GM23338 (cell line): ENCODE measurements around the gene CDK5RAP2. TPM values are rescaled to one million over a fixed set of nuclear protein-coding genes. Genes with fewer than 3 reads are reported as not detected.

Experiments
- ATAC-seq: fragments of 200-7000 bp; cut with Tn5 transposase; 3 replicates; pipeline ENCODE4 v1.9.1; 2020
- DNase-seq: peaks from one replicate; pipeline ENCODE4 v3.0.0-alpha.2; 2015; ENCODE audit warnings: low spot score
- H2AFZ ChIP-seq: fragments of 200-600 bp; sonication (generic); 2 replicates; pipeline ENCODE4 v1.8.0; 2016; ENCODE audit warnings: antibody characterized with exemption, mild to moderate bottlenecking, moderate library complexity
- H3F3A ChIP-seq: fragments of 200-600 bp; sonication (generic); replicated peaks from 2 replicates; pipeline ENCODE4 v1.8.0; 2017; ENCODE audit warnings: antibody characterized with exemption, mixed run types, low read depth
- H3K27ac ChIP-seq: fragments of 200-600 bp; sonication (generic); 2 replicates; pipeline ENCODE4 v1.6.1; 2016; ENCODE audit warnings: low read depth
- H3K27me3 ChIP-seq: fragments of 200-600 bp; sonication (generic); 2 replicates; pipeline ENCODE4 v1.8.0; 2016; ENCODE audit warnings: mild to moderate bottlenecking, mixed run types, moderate library complexity; ENCODE audit not compliant: insufficient read depth
- H3K36me3 ChIP-seq: fragments of 200-600 bp; sonication (generic); 2 replicates; pipeline ENCODE4 v1.8.0; 2016; ENCODE audit warnings: mild to moderate bottlenecking; ENCODE audit not compliant: insufficient read depth
- H3K4me1 ChIP-seq: fragments of 200-600 bp; sonication (generic); 2 replicates; pipeline ENCODE4 v1.8.0; 2016; ENCODE audit warnings: mild to moderate bottlenecking, moderate library complexity; ENCODE audit not compliant: insufficient read depth
- H3K4me2 ChIP-seq: fragments of 200-600 bp; sonication (generic); 2 replicates; pipeline ENCODE4 v1.7.1; 2017; ENCODE audit warnings: mixed run types
- H3K4me3 ChIP-seq: fragments of 200-600 bp; sonication (generic); 2 replicates; pipeline ENCODE4 v1.6.1; 2016; ENCODE audit warnings: mixed run types
- H3K79me2 ChIP-seq: fragments of 200-600 bp; sonication (generic); replicated peaks from 2 replicates; pipeline ENCODE4 v1.8.0; 2017; ENCODE audit warnings: mild to moderate bottlenecking; ENCODE audit not compliant: insufficient read depth
- H3K9me2 ChIP-seq: fragments of 200-600 bp; sonication (generic); 2 replicates; pipeline ENCODE4 v1.8.0; 2017; ENCODE audit not compliant: insufficient read depth
- H4K20me1 ChIP-seq: fragments of 200-600 bp; sonication (generic); replicated peaks from 2 replicates; pipeline ENCODE4 v1.8.0; 2017; ENCODE audit warnings: mild to moderate bottlenecking; ENCODE audit not compliant: insufficient read depth
- H3K27ac Mint-ChIP-seq: 2 replicates; pipeline ENCODE4 v1.8.0; 2020; ENCODE audit warnings: inconsistent platforms, mild to moderate bottlenecking, moderate library complexity, mixed read lengths
- H3K27me3 Mint-ChIP-seq: 3 replicates; pipeline ENCODE4 v1.8.0; 2022; ENCODE audit warnings: low read depth, mild to moderate bottlenecking, moderate library complexity, mixed read lengths, inconsistent platforms; ENCODE audit not compliant: insufficient read depth, poor library complexity
- H3K36me3 Mint-ChIP-seq: 3 replicates; pipeline ENCODE4 v1.8.0; 2021; ENCODE audit warnings: low read depth, mild to moderate bottlenecking, inconsistent platforms, moderate library complexity, mixed read lengths
- H3K4me1 Mint-ChIP-seq: 3 replicates; pipeline ENCODE4 v1.8.0; 2020; ENCODE audit warnings: mild to moderate bottlenecking, inconsistent platforms, mixed read lengths
- H3K4me3 Mint-ChIP-seq: 3 replicates; pipeline ENCODE4 v1.8.0; 2021; ENCODE audit warnings: moderate library complexity, mild to moderate bottlenecking, inconsistent platforms, mixed read lengths
- H3K9me3 Mint-ChIP-seq: 3 replicates; pipeline ENCODE4 v1.8.0; 2020; ENCODE audit warnings: moderate library complexity, mild to moderate bottlenecking, inconsistent platforms, mixed read lengths
- CREB1 ChIP-seq: fragments of 250-450 bp; sonication (Bioruptor Pico); IDR thresholded peaks from 2 replicates; pipeline ENCODE4 v1.5.0; 2020; ENCODE audit warnings: low read depth, mild to moderate bottlenecking, moderate library complexity
- ETS1 ChIP-seq: IDR thresholded peaks from 2 replicates; pipeline ENCODE4 v1.6.1; 2016; ENCODE audit warnings: antibody characterized with exemption
- EZH2 ChIP-seq: fragments of 200-600 bp; sonication (generic); IDR thresholded peaks from one replicate; pipeline ENCODE4 v1.8.0; 2017; ENCODE audit warnings: antibody characterized with exemption, mild to moderate bottlenecking, low read depth; ENCODE audit not compliant: unreplicated experiment
- EZH2phosphoT487 ChIP-seq: fragments of 200-600 bp; sonication (generic); IDR thresholded peaks from one replicate; pipeline ENCODE4 v1.8.1; 2018; ENCODE audit warnings: antibody characterized with exemption; ENCODE audit not compliant: unreplicated experiment
- JUNB ChIP-seq: IDR thresholded peaks from one replicate; pipeline ENCODE4 v1.6.1; 2016; ENCODE audit warnings: antibody characterized with exemption; ENCODE audit not compliant: unreplicated experiment
- NANOG ChIP-seq: IDR thresholded peaks from 2 replicates; pipeline ENCODE4 v1.6.1; 2016; ENCODE audit warnings: antibody characterized with exemption, borderline replicate concordance
- POLR2AphosphoS5 ChIP-seq: IDR thresholded peaks from 2 replicates; pipeline ENCODE4 v1.6.1; 2016; ENCODE audit warnings: antibody characterized with exemption, low read depth
- REST ChIP-seq: IDR thresholded peaks from one replicate; pipeline ENCODE4 v1.6.1; 2018; ENCODE audit warnings: antibody characterized with exemption; ENCODE audit not compliant: unreplicated experiment
- STAT1 ChIP-seq: IDR thresholded peaks from one replicate; pipeline ENCODE4 v1.6.1; 2016; ENCODE audit warnings: antibody characterized with exemption; ENCODE audit not compliant: unreplicated experiment
- ZNF114 ChIP-seq: fragments of 250-450 bp; sonication (Bioruptor Pico); IDR thresholded peaks from 2 replicates; pipeline ENCODE4 v1.5.0; 2020; ENCODE audit warnings: mild to moderate bottlenecking, moderate library complexity
- ZNF331 ChIP-seq: fragments of 250-450 bp; sonication (Bioruptor Pico); IDR thresholded peaks from 2 replicates; pipeline ENCODE4 v1.5.0; 2020; ENCODE audit warnings: low read depth, mild to moderate bottlenecking, moderate library complexity
- ZNF462 ChIP-seq: fragments of 250-450 bp; sonication (Bioruptor Pico); IDR thresholded peaks from 2 replicates; pipeline ENCODE4 v1.5.0; 2020; ENCODE audit warnings: mild to moderate bottlenecking, moderate library complexity
- polyA plus RNA-seq: library from polyadenylated mRNA; unstranded; fragments of >200 nt; fragmentation: Nextera tagmentation; extraction: Ambion mirVana; gene quantifications from 2 replicates; pipeline ENCODE4 v1.2.1, GENCODE V29; 2016
- total RNA-seq: library from RNA; depleted of rRNA; stranded (reverse); fragments of >200 nt; shearing (Covaris generic); gene quantifications from 2 replicates; pipeline ENCODE4 v1.2.3, GENCODE V29; 2014

Gene CDK5RAP2
- total and polyA plus RNA-seq, 2 experiments from 2014 or later = 50.7 to 65.7 TPM

- no peak overlapping the region for H3K27ac Mint-ChIP-seq
- Histone ChIP-seq H3K4me2 (no peak overlapping the region), H3K4me1 (peaks cover 8% of the 10 kb centered on the region; the same call in 1 of the 2 replicates), H4K20me1 (no peaks in the 10 kb centered on the region; the same call in none of the 2 replicates), H3K36me3 (peaks cover 53% of the 10 kb centered on the region), H3K27me3 (no peaks in the 10 kb centered on the region), H3K9me2 (no peaks in the 10 kb centered on the region), H2AFZ (no peak overlapping the region), H3K4me3 (no peak overlapping the region), H3K79me2 (no peaks in the 10 kb centered on the region), H3K27ac (no peak overlapping the region), H3F3A (no peaks in the 10 kb centered on the region)
- ATAC-seq = no peak
- no peak for DNase-seq
- H3K36me3 Mint-ChIP-seq = peaks cover 70% of the 10 kb centered on the region
- TF ChIP-seq EZH2 (no peak), JUNB (no peak), EZH2phosphoT487 (no peak), STAT1 (no peak), POLR2AphosphoS5 (no peak), REST (no peak), CREB1 (CRISPR knock-in tag) (no peak), ZNF114 (no peak), NANOG (no peak), ZNF462 (CRISPR knock-in tag) (no peak), ZNF331 (no peak), ETS1 (no peak)
- H3K4me1 Mint-ChIP-seq = peaks cover 28% of the 10 kb centered on the region
- H3K27me3 Mint-ChIP-seq = peaks cover 3% of the 10 kb centered on the region
- no peaks in the 10 kb centered on the region for H3K9me3 Mint-ChIP-seq
- H3K4me3 Mint-ChIP-seq = no peak overlapping the region
Observed at GRCh38 chr9:120524038-120524437, 55.9 kb downstream of the CDK5RAP2 start.
